Gastroesophageal sphincter (tissue), 3 donors: Measurements from ENCODE around the gene PREX1.

Experiments
- EP300 ChIP-seq: sonication (generic); formaldehyde crosslinking; IDR thresholded peaks from one replicate; pipeline ENCODE4 v1.6.1; 2017; ENCODE audit warnings: antibody characterized with exemption, mild to moderate bottlenecking
- TF ChIP-seq, protein P1 (sequence below), 4 experiments: fragments of 200-600 bp in 2 of 4; fragments of 450-650 bp in 2 of 4; sonication (generic) in 1 of 4; IDR thresholded peaks; one replicate each; pipeline ENCODE4 v1.5.1; 2017 to 2019; ENCODE audit warnings: antibody characterized with exemption in 4 of 4, mild to moderate bottlenecking in 2 of 4, moderate library complexity in 2 of 4

DNA sequence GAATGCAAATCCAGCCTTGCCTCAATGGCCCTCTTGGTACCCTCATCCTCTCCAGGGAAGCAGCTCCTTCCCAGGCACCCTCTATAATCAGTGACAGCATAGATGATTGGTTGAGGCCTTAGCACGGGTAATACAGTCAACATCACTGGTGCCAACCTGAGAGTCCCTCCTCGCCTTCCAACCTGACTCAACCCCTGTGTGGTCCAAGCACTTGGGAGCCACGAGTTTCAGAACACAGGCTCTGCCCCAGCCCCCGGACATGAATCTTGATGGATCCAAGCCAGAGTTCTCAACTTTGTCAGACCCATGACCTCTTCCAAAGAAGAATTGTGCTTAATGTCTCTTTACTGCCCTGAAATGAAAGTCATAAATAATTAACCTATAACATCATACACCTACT lies 213.9 kb downstream of the PREX1 start:
- TF ChIP-seq, protein P1, sequence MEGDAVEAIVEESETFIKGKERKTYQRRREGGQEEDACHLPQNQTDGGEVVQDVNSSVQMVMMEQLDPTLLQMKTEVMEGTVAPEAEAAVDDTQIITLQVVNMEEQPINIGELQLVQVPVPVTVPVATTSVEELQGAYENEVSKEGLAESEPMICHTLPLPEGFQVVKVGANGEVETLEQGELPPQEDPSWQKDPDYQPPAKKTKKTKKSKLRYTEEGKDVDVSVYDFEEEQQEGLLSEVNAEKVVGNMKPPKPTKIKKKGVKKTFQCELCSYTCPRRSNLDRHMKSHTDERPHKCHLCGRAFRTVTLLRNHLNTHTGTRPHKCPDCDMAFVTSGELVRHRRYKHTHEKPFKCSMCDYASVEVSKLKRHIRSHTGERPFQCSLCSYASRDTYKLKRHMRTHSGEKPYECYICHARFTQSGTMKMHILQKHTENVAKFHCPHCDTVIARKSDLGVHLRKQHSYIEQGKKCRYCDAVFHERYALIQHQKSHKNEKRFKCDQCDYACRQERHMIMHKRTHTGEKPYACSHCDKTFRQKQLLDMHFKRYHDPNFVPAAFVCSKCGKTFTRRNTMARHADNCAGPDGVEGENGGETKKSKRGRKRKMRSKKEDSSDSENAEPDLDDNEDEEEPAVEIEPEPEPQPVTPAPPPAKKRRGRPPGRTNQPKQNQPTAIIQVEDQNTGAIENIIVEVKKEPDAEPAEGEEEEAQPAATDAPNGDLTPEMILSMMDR (IDR thresholded peaks at IDR 0.05): no peak
- TF ChIP-seq EP300: no peak
